A673 (cell line): ENCODE measurements around the gene CHIC1. TPM values are rescaled to one million over a fixed set of nuclear protein-coding genes. Genes with fewer than 3 reads are reported as not detected.
"Not testable (repeated sequence)": the region's sequence is repeated elsewhere in the genome, so short reads cannot be mapped to it uniquely, and the experiment has no call there.

Experiments used
- BruUV-seq: library from RNA; stranded (reverse); fragments of 400-500 nt; replicated peaks from 2 replicates; lab custom pipeline; 2021; lab: Mats Ljungman, UMichigan
- CTCF ChIA-PET: fragments of 300-600 bp; sonication (Branson Sonifier 250); formaldehyde crosslinking; loops from one replicate; lab custom pipeline; 2022; ENCODE audit warnings: antibody characterized with exemption; lab: Charles Lee
- POLR2A ChIA-PET: fragments of 300-600 bp; sonication (Branson Sonifier 250); formaldehyde crosslinking; loops from one replicate; lab custom pipeline; 2022; ENCODE audit warnings: antibody characterized with exemption; ENCODE audit not compliant: low non-redundant PET; lab: Charles Lee
- DNase-seq: peaks from one replicate; pipeline ENCODE4 v3.0.0-alpha.2; 2015; ENCODE audit warnings: low spot score
- H3K27ac ChIP-seq: fragments of 200-600 bp; sonication (generic); 2 replicates; pipeline ENCODE4 v1.5.1; 2016; ENCODE audit warnings: mixed run types, low read depth, mild to moderate bottlenecking, mixed read lengths, antibody characterized with exemption, low read length; ENCODE audit not compliant: poor library complexity, severe bottlenecking
- H3K27me3 ChIP-seq: fragments of 200-600 bp; sonication (generic); replicated peaks from 2 replicates; pipeline ENCODE4 v1.6.1; 2017; ENCODE audit warnings: mixed run types, low read depth, mild to moderate bottlenecking, mixed read lengths, antibody characterized with exemption, low read length; ENCODE audit not compliant: insufficient read depth, poor library complexity
- H3K36me3 ChIP-seq: fragments of 200-600 bp; sonication (generic); 2 replicates; pipeline ENCODE4 v1.6.1; 2016; ENCODE audit warnings: mixed run types, mild to moderate bottlenecking, mixed read lengths, antibody characterized with exemption, low read length; ENCODE audit not compliant: insufficient read depth, poor library complexity, severe bottlenecking
- H3K4me1 ChIP-seq: fragments of 200-600 bp; sonication (generic); 2 replicates; pipeline ENCODE4 v1.6.1; 2017; ENCODE audit warnings: mixed run types, mild to moderate bottlenecking, mixed read lengths, antibody characterized with exemption, low read length; ENCODE audit not compliant: insufficient read depth, poor library complexity, severe bottlenecking
- H3K4me3 ChIP-seq: fragments of 200-600 bp; sonication (generic); 2 replicates; pipeline ENCODE4 v1.5.1; 2016; ENCODE audit warnings: low read depth, mixed run types, mild to moderate bottlenecking, mixed read lengths, low read length; ENCODE audit not compliant: poor library complexity, severe bottlenecking
- H3K9me3 ChIP-seq: fragments of 200-600 bp; sonication (generic); 2 replicates; pipeline ENCODE4 v1.6.1; 2016; ENCODE audit warnings: mixed run types, low read depth, mild to moderate bottlenecking, mixed read lengths, antibody characterized with exemption, low read length; ENCODE audit not compliant: poor library complexity, severe bottlenecking
- CTCF ChIP-seq: fragments of 300-800, 200-600 bp; sonication (generic); conservative IDR thresholded peaks from 2 replicates; pipeline ENCODE4 v1.5.1; 2017; ENCODE audit warnings: low read depth, mild to moderate bottlenecking, antibody characterized with exemption, low read length, moderate library complexity, mixed read lengths
- EZH2 ChIP-seq: fragments of 200-600 bp; sonication (generic); IDR thresholded peaks from 2 replicates; pipeline ENCODE4 v1.6.1; 2017; ENCODE audit warnings: borderline replicate concordance, low read depth, mild to moderate bottlenecking, mixed read lengths, antibody characterized with exemption, low read length; ENCODE audit not compliant: poor library complexity, severe bottlenecking
- intact Hi-C: fragments of 100-400 bp; cut with micrococcal nuclease; formaldehyde crosslinking; loops from one replicate; pipeline ENCODE4 v1.10.0; 2022; ENCODE audit not compliant: unreplicated experiment
- total RNA-seq: library from RNA; stranded (reverse); gene quantifications from 2 replicates; pipeline ENCODE4 v1.2.3, GENCODE V29; 2021

CHIC1 gene
- total RNA-seq, 1 experiment from 2014 or later, result 5.2 TPM

- Histone ChIP-seq H3K27ac (no peak overlapping the region), H3K9me3 (no peaks in the 10 kb centered on the region), H3K36me3 (no peaks in the 10 kb centered on the region), H3K4me1 (no peaks in the 10 kb centered on the region), H3K4me3 (no peak overlapping the region), H3K27me3 (peaks cover 3% of the 10 kb centered on the region)
- POLR2A ChIA-PET, result no interaction called here
- CTCF ChIA-PET, result no interaction called here
- no peak for DNase-seq
- TF ChIP-seq EZH2, result no peak
- TF ChIP-seq CTCF, result no peak
- intact Hi-C loops, result no loop called here
- BruUV-seq, result no TSS peak
These were observed 118.4 kb downstream of the CHIC1 start for GRCh38 chrX:73681408-73681807.

DNA sequence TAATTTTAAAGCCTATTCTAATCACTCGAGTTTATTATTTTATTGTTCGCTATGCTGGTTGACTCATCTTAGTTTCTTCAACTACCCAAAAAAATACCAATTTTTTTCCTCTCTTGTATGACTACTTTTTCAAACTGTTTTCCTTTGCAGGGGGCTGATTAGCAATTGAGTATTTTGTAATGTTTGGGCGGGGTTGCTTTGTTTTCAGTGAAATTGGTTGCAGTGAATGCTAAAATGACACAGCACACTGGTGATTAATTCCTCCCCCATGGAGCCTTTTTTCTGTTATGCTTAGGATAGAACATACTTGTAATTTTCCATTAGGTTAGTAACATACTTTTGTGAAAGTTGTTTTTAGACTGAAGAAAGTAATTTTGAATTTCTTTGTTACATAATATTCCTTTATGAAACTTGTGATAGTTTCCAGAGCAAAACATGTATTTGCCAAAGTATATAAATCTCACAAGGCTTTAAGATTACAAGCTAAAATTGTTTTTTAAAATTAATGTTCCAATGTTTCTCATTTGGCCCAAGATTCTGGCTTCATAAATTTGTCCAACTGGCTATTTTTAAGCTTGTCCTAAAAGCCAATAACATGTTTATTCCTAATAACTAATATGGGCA is 120.4 kb downstream of the CHIC1 start:
- CTCF ChIA-PET, result no interaction called here
- Histone ChIP-seq H3K4me1 (no peaks in the 10 kb centered on the region), H3K27me3 (peaks cover 3% of the 10 kb centered on the region), H3K27ac (no peak overlapping the region), H3K9me3 (no peaks in the 10 kb centered on the region), H3K4me3 (no peak overlapping the region), H3K36me3 (no peaks in the 10 kb centered on the region)
- BruUV-seq, result no TSS peak
- POLR2A ChIA-PET, result no interaction called here
- intact Hi-C loops, result no loop called here
- TF ChIP-seq CTCF (no peak), EZH2 (no peak)
- DNase-seq, result peak; percentile 5

DNA sequence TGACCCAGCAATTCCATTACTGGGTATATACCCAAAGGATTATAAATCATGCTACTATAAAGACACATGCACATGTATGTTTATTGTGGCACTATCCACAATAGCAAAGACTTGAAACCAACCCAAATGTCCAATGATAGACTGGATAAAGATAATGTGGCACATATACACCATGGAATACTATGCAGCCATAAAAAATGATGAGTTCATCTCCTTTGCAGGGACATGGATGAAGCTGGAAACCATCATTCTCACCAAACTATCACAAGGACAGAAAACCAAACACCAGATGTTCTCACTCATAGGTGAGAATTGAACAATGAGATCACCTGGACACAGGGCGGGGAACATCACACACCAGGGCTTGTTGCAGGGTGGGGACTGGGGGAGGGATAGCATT is 144.0 kb downstream of the CHIC1 start:
- CTCF ChIA-PET, H3K27me3 ChIP-seq, DNase-seq, POLR2A ChIA-PET, intact Hi-C loops, BruUV-seq, H3K36me3 ChIP-seq, H3K4me1 ChIP-seq, H3K9me3 ChIP-seq, H3K27ac ChIP-seq, H3K4me3 ChIP-seq: not testable (repeated sequence)

- CTCF ChIA-PET, result no interaction called here
- peak; percentile 1 for DNase-seq
- Histone ChIP-seq H3K4me3 (no peak overlapping the region), H3K27me3 (no peaks in the 10 kb centered on the region), H3K27ac (no peak overlapping the region), H3K36me3 (no peaks in the 10 kb centered on the region), H3K9me3 (no peaks in the 10 kb centered on the region), H3K4me1 (no peaks in the 10 kb centered on the region)
- intact Hi-C loops, result no loop called here
- no TSS peak for BruUV-seq
- POLR2A ChIA-PET, result no interaction called here
- no peak for TF ChIP-seq EZH2
These were observed 165.6 kb downstream of the CHIC1 start for GRCh38 chrX:73728602-73729001.

Other genes starting within 250 kb of the CHIC1 start
- gene CDX4, start 116.1 kb upstream of the CHIC1 start, total RNA-seq, result not detected in 2 replicates